ENCODE results near the gene KLHL10. TPM values are rescaled to one million over a fixed set of nuclear protein-coding genes. Genes with fewer than 3 reads are reported as not detected.

KLHL10 gene
- total RNA-seq (2022; extraction: Qiagen RNA extraction; ENCODE audit: low read depth) = 0.05 to 0.22 TPM (median 0.10 TPM) in 5 replicates

GRCh38 chr17:41837761-41838538, at the start of gene KLHL10:
KLHL10 (plus strand) TSS chr17:41837825; CDS start chr17:41837933, 108 bp downstream.

GRCh38 chr17:41811549-41812380, 25.9 kb upstream of the KLHL10 start, which contains the start of gene P3H4:
P3H4 (minus strand) TSS chr17:41811949; CDS start chr17:41811915, 34 bp downstream.

GRCh38 chr17:41812381-41813151, 25.1 kb upstream of the KLHL10 start, which contains the start of gene FKBP10:
FKBP10 (plus strand) TSS chr17:41813004; CDS start chr17:41813035, 31 bp downstream.

GRCh38 chr17:41835800-41836549, 1.6 kb upstream of the KLHL10 start, which contains the start of gene NT5C3B:
NT5C3B (minus strand) TSS chr17:41836232; CDS start chr17:41836193, 39 bp downstream.

GRCh38 chr17:41864836-41865595, 27.4 kb downstream of the KLHL10 start, which contains the start of gene KLHL11:
KLHL11 (minus strand) TSS chr17:41865423; CDS start chr17:41865370, 53 bp downstream.

Other genes starting within 250 kb of the KLHL10 start
- 0.27 to 0.88 TPM (median 0.77 TPM) in 5 replicates for gene KRT16, start 225.1 kb upstream of the KLHL10 start, total RNA-seq (2022; extraction: Qiagen RNA extraction; ENCODE audit: low read depth)
- 0.81 to 1.3 TPM (median 0.97 TPM) in 5 replicates for gene KRT17, start 213.2 kb upstream of the KLHL10 start, total RNA-seq (2022; extraction: Qiagen RNA extraction; ENCODE audit: low read depth)
- 1,132 to 1,691 TPM (median 1,434 TPM) in 5 replicates for gene EIF1, start 148.9 kb upstream of the KLHL10 start, total RNA-seq (2022; extraction: Qiagen RNA extraction; ENCODE audit: low read depth)
- 0.23 to 0.57 TPM (median 0.26 TPM) in 3 of 5 replicates, not detected in the others for gene GAST, start 125.5 kb upstream of the KLHL10 start, total RNA-seq (2022; extraction: Qiagen RNA extraction; ENCODE audit: low read depth)
- 1.1 to 2.1 TPM (median 1.7 TPM) in 5 replicates for gene HAP1, start 103.2 kb upstream of the KLHL10 start, total RNA-seq (2022; extraction: Qiagen RNA extraction; ENCODE audit: low read depth)
- 90.4 to 127 TPM (median 110 TPM) in 5 replicates for gene JUP, start 51.1 kb upstream of the KLHL10 start, total RNA-seq (2022; extraction: Qiagen RNA extraction; ENCODE audit: low read depth)
- gene P3H4, start 25.9 kb upstream of the KLHL10 start, total RNA-seq (2022; extraction: Qiagen RNA extraction; ENCODE audit: low read depth) = 35.3 to 39.9 TPM (median 36.1 TPM) in 5 replicates
- 95.7 to 118 TPM (median 108 TPM) in 5 replicates for gene FKBP10, start 24.8 kb upstream of the KLHL10 start, total RNA-seq (2022; extraction: Qiagen RNA extraction; ENCODE audit: low read depth)
- gene NT5C3B, start 1.6 kb upstream of the KLHL10 start, total RNA-seq (2022; extraction: Qiagen RNA extraction; ENCODE audit: low read depth) = 104 to 117 TPM (median 110 TPM) in 5 replicates
- gene KLHL11, start 27.6 kb downstream of the KLHL10 start, total RNA-seq (2022; extraction: Qiagen RNA extraction; ENCODE audit: low read depth) = 3.3 to 5.4 TPM (median 4.7 TPM) in 5 replicates
- 286 to 343 TPM (median 313 TPM) in 5 replicates for gene ACLY, start 81.1 kb downstream of the KLHL10 start, total RNA-seq (2022; extraction: Qiagen RNA extraction; ENCODE audit: low read depth)
- gene ODAD4, start 92.8 kb downstream of the KLHL10 start, total RNA-seq (2022; extraction: Qiagen RNA extraction; ENCODE audit: low read depth) = 1.1 to 1.7 TPM (median 1.4 TPM) in 5 replicates
- 63.1 to 79.7 TPM (median 74.2 TPM) in 5 replicates for gene CNP, start 129.0 kb downstream of the KLHL10 start, total RNA-seq (2022; extraction: Qiagen RNA extraction; ENCODE audit: low read depth)
- 106 to 129 TPM (median 121 TPM) in 5 replicates for gene DNAJC7, start 179.6 kb downstream of the KLHL10 start, total RNA-seq (2022; extraction: Qiagen RNA extraction; ENCODE audit: low read depth)
- 44.0 to 50.4 TPM (median 47.4 TPM) in 5 replicates for gene NKIRAS2, start 182.3 kb downstream of the KLHL10 start, total RNA-seq (2022; extraction: Qiagen RNA extraction; ENCODE audit: low read depth)
- gene C17orf113, start 212.8 kb downstream of the KLHL10 start, total RNA-seq (2022; extraction: Qiagen RNA extraction; ENCODE audit: low read depth) = 0.52 to 0.77 TPM (median 0.63 TPM) in 5 replicates

All from A549 treated with DMSO at 1 μM for 4 hours (cell line).